ENCODE data around the gene ZNF521. TPM values are rescaled to one million over a fixed set of nuclear protein-coding genes. Genes with fewer than 3 reads are reported as not detected.

Gene ZNF521
- total RNA-seq, 6 donors from 2014 or later: 4.7 to 37.7 (median 13.8) TPM

DNA sequence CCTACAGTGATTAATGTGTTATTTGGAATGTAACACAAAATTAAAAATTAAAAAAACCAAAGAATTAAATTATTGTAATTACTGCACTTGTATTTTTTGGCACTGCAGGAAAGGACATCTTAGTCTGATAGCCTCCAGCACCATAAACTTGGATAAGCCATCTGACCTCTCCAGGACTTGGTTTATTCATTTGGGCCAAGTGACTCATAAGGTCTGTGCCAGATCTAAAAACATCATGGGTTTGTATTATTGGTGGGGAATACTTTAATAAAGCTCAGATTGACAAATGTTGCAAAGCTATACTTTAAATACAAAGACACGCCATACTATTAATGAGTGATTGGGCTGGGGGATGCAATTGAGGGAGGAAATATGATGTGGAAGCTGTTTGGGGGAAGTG is 225.2 kb downstream of the ZNF521 start:
- ATAC-seq (ENCODE audit: low FRiP score in 2 of 2) (no peak), DNase-seq (no peak)
- Histone ChIP-seq H3K36me3 (no peaks in the 10 kb centered on the region), H3K27ac (no peak overlapping the region), H3K27me3 (no peaks in the 10 kb centered on the region), H3K9me3 (no peaks in the 10 kb centered on the region), H3K4me3 (no peak overlapping the region), H3K4me1 (peaks cover 0 to 3% (median 0%) of the 10 kb centered on the region in 4 donors)
- WGBS, 2 donors: 94 to 96% methylated on average over 1 of the region's 1 CpG
- TF ChIP-seq, protein P1, sequence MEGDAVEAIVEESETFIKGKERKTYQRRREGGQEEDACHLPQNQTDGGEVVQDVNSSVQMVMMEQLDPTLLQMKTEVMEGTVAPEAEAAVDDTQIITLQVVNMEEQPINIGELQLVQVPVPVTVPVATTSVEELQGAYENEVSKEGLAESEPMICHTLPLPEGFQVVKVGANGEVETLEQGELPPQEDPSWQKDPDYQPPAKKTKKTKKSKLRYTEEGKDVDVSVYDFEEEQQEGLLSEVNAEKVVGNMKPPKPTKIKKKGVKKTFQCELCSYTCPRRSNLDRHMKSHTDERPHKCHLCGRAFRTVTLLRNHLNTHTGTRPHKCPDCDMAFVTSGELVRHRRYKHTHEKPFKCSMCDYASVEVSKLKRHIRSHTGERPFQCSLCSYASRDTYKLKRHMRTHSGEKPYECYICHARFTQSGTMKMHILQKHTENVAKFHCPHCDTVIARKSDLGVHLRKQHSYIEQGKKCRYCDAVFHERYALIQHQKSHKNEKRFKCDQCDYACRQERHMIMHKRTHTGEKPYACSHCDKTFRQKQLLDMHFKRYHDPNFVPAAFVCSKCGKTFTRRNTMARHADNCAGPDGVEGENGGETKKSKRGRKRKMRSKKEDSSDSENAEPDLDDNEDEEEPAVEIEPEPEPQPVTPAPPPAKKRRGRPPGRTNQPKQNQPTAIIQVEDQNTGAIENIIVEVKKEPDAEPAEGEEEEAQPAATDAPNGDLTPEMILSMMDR (IDR thresholded peaks at IDR 0.05): no peak
- no peak for TF ChIP-seq EP300 (IDR thresholded peaks at IDR 0.05)
- no peak for TF ChIP-seq POLR2AphosphoS5 (IDR thresholded peaks at IDR 0.05)
- no peak for TF ChIP-seq POLR2A (IDR thresholded peaks at IDR 0.05)

DNA sequence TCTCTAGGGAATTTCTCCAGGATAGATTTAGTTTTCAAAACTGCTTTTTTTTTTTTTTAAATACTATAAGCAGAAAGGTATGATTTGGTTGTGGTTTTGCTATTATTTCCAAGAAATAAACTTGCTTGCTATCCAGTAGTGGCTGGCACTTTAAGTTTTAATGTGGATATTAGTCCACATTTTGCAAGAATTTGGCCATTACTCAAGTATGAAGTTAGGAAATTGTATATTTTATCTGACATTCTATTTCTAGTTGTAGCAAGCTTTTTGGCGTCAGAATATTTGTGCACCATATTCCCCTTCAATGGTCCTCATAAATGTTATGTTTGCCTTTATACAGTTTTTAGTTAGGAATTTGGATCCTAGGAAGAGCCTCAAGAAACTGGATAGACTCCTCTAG is 226.3 kb downstream of the ZNF521 start:
- Histone ChIP-seq H3K36me3 (no peaks in the 10 kb centered on the region), H3K27ac (no peak overlapping the region), H3K4me3 (no peak overlapping the region), H3K9me3 (no peaks in the 10 kb centered on the region), H3K27me3 (no peaks in the 10 kb centered on the region), H3K4me1 (peaks cover 0 to 3% (median 0%) of the 10 kb centered on the region in 4 donors)
- TF ChIP-seq POLR2A (IDR thresholded peaks at IDR 0.05) (no peak), POLR2AphosphoS5 (IDR thresholded peaks at IDR 0.05) (no peak), EP300 (IDR thresholded peaks at IDR 0.05) (no peak)
- TF ChIP-seq, protein P1 (IDR thresholded peaks at IDR 0.05): no peak
- 45 to 61% methylated on average over 1 of the region's 1 CpG for WGBS, 2 donors
- DNase-seq (no peak), ATAC-seq (ENCODE audit: low FRiP score in 2 of 2) (no peak)

DNA sequence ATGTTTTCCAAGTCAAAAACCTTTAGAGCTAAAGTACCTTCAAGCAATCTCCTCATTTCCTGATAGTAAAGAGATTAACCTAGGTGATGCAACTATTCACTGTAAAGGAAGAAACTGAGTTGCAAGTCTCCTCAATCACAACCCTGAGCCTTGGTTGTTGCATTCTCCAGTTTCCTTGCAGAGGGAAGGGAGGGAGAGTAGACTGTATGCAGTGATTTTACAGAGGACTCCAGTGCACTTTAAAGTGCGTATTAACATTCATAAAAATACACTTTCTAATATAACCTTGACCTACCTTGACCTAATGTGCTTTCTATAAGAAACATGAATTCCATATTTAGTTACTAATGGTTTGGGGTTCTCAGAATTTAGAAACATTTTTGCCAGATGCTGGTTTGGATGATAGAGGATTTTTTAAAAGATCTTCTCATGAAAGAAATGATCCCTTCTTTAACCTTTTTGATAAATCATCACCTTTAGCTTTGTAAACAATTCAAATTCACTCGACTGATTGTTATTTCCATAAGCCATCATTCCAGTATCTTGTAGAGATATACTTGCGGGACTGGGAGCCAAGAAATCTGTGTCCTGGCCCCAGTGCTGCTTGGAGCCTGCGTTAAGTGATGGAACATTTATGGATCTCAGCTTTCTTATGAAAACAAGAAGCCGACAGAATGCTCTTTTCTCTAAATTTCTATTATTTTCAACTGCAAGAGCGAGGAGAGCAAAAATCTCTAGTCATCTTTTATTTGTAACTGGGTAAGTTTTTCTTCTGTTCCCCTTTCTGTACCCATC is 228.3 kb downstream of the ZNF521 start:
- peaks cover 0 to 3% (median 0%) of the 10 kb centered on the region in 4 donors for H3K4me1 ChIP-seq
- WGBS, 2 donors: 61 to 77% methylated on average over 6 of the region's 6 CpGs
- no peaks in the 10 kb centered on the region for H3K27me3 ChIP-seq
- ATAC-seq (ENCODE audit: low FRiP score in 2 of 2): no peak
- no peaks in the 10 kb centered on the region for H3K9me3 ChIP-seq
- TF ChIP-seq POLR2A (IDR thresholded peaks at IDR 0.05) (no peak), EP300 (IDR thresholded peaks at IDR 0.05) (no peak), POLR2AphosphoS5 (IDR thresholded peaks at IDR 0.05) (no peak)
- TF ChIP-seq, protein P1 (IDR thresholded peaks at IDR 0.05): no peak
- no peak overlapping the region for H3K27ac ChIP-seq
- no peak for DNase-seq
- no peaks in the 10 kb centered on the region for H3K36me3 ChIP-seq
- H3K4me3 ChIP-seq: no peak overlapping the region

DNA sequence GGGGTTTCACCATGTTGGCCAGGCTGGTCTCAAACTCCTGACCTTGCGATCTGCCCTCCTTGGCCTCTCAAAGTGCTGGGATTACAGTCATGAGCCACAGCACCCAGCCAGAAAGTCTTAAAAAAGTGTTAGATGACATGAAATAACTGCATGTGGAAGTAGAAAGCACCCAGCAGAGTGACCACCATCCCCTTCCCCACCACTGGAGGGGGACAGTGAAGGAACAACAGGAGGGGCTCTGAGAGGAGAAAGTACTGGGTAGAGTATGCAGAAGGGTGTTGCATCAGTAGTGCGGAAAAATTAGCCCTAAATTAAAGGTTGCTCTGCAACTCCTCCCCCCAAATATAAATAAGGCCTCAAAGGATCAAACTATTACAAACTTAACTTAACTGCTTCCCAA is 230.5 kb downstream of the ZNF521 start:
- Histone ChIP-seq H3K4me3 (no peak overlapping the region), H3K9me3 (no peaks in the 10 kb centered on the region), H3K27me3 (no peaks in the 10 kb centered on the region), H3K4me1 (peaks cover 0 to 3% (median 0%) of the 10 kb centered on the region in 4 donors), H3K27ac (no peak overlapping the region), H3K36me3 (no peaks in the 10 kb centered on the region)
- no peak for ATAC-seq (ENCODE audit: low FRiP score in 2 of 2)
- no peak for DNase-seq
- TF ChIP-seq POLR2A (IDR thresholded peaks at IDR 0.05) (no peak), POLR2AphosphoS5 (IDR thresholded peaks at IDR 0.05) (no peak)
- TF ChIP-seq, protein P1 (IDR thresholded peaks at IDR 0.05): no peak
- WGBS, 2 donors: 88 to 93% methylated on average over 2 of the region's 2 CpGs

DNA sequence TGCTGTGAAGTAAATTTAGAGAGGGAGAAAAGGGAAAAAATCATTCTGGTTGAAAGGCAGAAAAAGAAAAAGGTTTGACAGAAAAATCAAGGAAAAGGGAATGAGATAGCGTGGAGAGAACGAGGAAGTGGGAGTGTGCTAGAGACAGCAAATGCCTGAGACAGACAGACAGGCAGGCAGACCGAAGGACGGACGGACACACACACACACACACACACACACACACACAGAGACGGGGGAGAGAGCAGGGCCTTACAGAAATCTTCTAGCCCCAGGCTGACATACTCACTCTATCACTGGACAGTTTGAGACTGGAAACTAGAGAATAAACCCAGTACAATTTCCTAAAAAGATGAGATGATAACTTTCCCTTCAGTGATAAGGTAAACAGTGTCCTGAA is 238.4 kb downstream of the ZNF521 start:
- no peak for ATAC-seq (ENCODE audit: low FRiP score in 2 of 2)
- no peak for DNase-seq
- H3K36me3 ChIP-seq: no peaks in the 10 kb centered on the region
- WGBS, 2 donors: 42 to 43% methylated on average over 6 of the region's 6 CpGs
- TF ChIP-seq POLR2A (IDR thresholded peaks at IDR 0.05): no peak
- TF ChIP-seq, protein P1 (IDR thresholded peaks at IDR 0.05): no peak
- TF ChIP-seq POLR2AphosphoS5 (IDR thresholded peaks at IDR 0.05): no peak
- no peak for TF ChIP-seq EP300 (IDR thresholded peaks at IDR 0.05)
- no peaks in the 10 kb centered on the region for H3K27me3 ChIP-seq
- no peak overlapping the region for H3K27ac ChIP-seq
- no peak overlapping the region for H3K4me3 ChIP-seq
- H3K4me1 ChIP-seq: peaks cover 0 to 9% (median 0%) of the 10 kb centered on the region in 4 donors
- no peaks in the 10 kb centered on the region for H3K9me3 ChIP-seq

Data from upper lobe of left lung (tissue), 6 donors.